PC-9 (cell line): ENCODE data around the gene KDM4B.

Experiments
- EZH2 ChIP-seq: fragments of 200-600 bp; sonication (generic); IDR thresholded peaks from 2 replicates; pipeline ENCODE4 v1.8.0; 2017; ENCODE audit warnings: antibody characterized with exemption, low read depth
- TF ChIP-seq, protein P1 (sequence below): fragments of 200-600 bp; sonication (generic); conservative IDR thresholded peaks from 2 replicates; pipeline ENCODE4 v1.6.1; 2017; ENCODE audit warnings: mixed run types, antibody characterized with exemption, mild to moderate bottlenecking, moderate library complexity

DNA sequence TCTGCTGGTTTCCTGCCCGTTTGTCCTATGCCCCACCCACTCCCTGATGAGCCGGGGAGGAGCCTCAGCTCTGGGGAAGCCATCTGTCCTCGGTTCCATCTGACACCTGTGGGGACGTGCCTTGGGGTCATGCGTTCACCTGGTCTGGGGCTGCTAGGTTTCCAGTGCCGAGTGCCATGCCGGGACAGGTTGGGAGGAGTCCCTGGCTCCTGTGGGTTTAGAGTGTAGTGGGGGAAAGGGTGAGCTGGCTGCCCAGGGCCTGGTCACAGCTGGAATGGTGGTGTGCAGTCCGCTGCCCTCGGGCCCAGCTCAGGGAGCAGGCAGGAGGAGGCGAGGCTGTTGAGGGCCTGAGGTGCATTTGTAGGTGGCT is 2.5 kb downstream of the KDM4B start:
- TF ChIP-seq EZH2: no peak
- TF ChIP-seq, protein P1, sequence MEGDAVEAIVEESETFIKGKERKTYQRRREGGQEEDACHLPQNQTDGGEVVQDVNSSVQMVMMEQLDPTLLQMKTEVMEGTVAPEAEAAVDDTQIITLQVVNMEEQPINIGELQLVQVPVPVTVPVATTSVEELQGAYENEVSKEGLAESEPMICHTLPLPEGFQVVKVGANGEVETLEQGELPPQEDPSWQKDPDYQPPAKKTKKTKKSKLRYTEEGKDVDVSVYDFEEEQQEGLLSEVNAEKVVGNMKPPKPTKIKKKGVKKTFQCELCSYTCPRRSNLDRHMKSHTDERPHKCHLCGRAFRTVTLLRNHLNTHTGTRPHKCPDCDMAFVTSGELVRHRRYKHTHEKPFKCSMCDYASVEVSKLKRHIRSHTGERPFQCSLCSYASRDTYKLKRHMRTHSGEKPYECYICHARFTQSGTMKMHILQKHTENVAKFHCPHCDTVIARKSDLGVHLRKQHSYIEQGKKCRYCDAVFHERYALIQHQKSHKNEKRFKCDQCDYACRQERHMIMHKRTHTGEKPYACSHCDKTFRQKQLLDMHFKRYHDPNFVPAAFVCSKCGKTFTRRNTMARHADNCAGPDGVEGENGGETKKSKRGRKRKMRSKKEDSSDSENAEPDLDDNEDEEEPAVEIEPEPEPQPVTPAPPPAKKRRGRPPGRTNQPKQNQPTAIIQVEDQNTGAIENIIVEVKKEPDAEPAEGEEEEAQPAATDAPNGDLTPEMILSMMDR: no peak
